ENCODE measurements around the gene HEBP2. TPM values are rescaled to one million over a fixed set of nuclear protein-coding genes. Genes with fewer than 3 reads are reported as not detected.
A peak's percentile ranks its signal among the peaks of the same experiment; 100 is the strongest.

HEBP2 gene
- total RNA-seq, 2 experiments from 2014 or later: 37.2 to 43.1 TPM

DNA sequence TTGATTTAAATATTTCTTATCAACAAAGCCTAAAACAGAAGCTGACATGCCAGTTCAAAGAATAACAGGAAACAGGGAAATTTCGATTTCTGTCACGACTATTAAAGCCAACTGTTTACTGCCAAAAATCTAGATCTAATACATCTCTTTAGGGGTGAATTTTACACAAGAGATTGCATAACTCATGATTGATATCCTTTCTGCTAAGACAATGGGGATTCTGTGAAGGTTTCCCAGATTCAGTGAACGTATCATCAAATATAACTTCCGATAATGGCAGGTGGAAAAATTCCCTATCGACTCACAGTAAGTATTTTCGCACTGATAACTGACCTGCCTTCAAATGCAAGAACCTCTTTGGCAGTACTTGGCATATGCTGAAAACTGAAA is 52.4 kb downstream of the HEBP2 start:
- Mint-ChIP-seq H3K4me3 (peak overlapping the region; percentile 16), H3K4me1 (peaks cover 20% of the 10 kb centered on the region), H3K36me3 (peaks cover 1% of the 10 kb centered on the region), H3K27me3 (no peaks in the 10 kb centered on the region), H3K9me3 (ENCODE audit: low read depth) (no peaks in the 10 kb centered on the region), H3K27ac (peak overlapping the region; percentile 76)
- ATAC-seq: no peak
- CTCF ChIA-PET: interaction anchor here (1.2 to 2.2 kb wide), 6 partner anchors 15 to 341 kb away, joined by 3 to 8 read pairs (median 5); partner anchors contain the start of gene HEBP2
- no peak for DNase-seq

DNA sequence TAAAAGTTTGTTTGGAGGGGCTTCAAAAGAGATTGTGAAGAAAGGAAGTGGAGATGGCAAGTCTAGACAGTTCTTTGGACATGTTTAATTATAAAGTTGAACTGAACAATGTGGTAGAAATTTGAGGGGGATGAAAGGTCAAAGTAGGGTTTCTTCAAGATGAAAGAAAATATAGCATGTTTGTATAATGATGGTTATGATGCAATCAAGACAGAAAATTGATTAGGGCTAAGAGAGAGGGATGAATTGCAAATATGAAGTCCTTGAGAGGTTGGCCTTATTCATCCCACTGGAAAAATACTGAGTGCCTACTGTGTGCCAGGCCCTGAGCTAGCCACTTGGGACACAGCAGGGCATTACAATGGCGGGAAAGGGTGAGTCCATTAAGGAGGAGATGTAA is 57.6 kb downstream of the HEBP2 start:
- peaks cover 4% of the 10 kb centered on the region for H3K4me1 Mint-ChIP-seq
- no peaks in the 10 kb centered on the region for H3K27me3 Mint-ChIP-seq
- CTCF ChIA-PET: no interaction called here
- H3K27ac Mint-ChIP-seq: no peak overlapping the region
- H3K36me3 Mint-ChIP-seq: peaks cover 1% of the 10 kb centered on the region
- no peaks in the 10 kb centered on the region for H3K9me3 Mint-ChIP-seq (ENCODE audit: low read depth)
- no peak for DNase-seq
- ATAC-seq: no peak
- no peak overlapping the region for H3K4me3 Mint-ChIP-seq

DNA sequence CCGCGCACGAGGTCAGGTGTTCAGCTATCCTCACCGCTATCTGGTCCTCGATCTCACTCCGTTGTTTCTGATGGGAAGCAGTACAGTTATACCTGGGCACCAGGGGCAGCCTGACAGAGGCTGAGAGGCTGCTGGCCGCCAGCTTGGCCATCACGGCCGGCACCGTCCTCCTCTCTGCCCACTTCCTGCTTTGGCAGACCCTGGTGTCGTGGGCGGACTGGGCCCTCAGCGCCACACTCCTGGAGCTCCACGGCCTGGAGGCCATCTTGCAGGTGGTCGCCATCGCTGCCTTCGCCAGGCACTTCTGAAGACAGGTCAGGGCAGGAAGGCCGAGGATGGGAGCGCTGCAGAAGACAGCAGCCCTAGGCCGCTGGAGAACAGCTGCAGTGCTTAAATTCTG is 60.1 kb downstream of the HEBP2 start:
- Mint-ChIP-seq H3K4me1 (peaks cover 4% of the 10 kb centered on the region), H3K27ac (no peak overlapping the region), H3K27me3 (no peaks in the 10 kb centered on the region), H3K9me3 (ENCODE audit: low read depth) (no peaks in the 10 kb centered on the region), H3K4me3 (no peak overlapping the region), H3K36me3 (peaks cover 1% of the 10 kb centered on the region)
- ATAC-seq (no peak), DNase-seq (no peak)
- CTCF ChIA-PET: no interaction called here

DNA sequence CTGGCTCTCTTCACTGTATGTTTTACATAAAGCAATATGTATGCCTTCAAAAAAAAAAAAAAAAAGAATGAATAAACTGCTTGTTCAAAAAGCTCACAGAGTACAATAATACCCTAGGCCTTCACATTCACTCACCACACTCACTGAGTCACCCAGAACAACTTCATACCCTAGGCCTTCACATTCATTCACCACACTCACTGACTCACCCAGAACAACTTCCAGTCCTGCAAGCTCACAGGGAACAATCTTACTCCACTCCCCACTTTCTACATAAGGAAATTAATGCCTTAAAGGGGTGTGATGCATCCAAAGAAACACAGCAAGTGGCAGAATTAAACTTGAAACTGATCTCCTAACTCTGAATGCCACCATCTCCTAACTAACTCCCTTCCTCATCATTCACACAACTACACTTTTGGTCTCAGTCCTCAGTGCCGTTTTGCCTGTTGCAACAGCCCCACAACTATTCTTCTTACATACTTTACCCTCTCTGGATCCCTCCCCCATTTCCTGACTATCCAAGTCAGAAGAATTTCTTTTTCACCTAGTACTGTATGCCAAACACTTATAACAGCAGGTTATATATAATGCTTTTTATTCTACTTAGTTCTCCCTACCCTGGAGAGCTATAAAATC is 61.1 kb downstream of the HEBP2 start:
- Mint-ChIP-seq H3K9me3 (ENCODE audit: low read depth) (no peaks in the 10 kb centered on the region), H3K4me1 (peaks cover 4% of the 10 kb centered on the region), H3K27me3 (no peaks in the 10 kb centered on the region), H3K27ac (no peak overlapping the region), H3K36me3 (peaks cover 1% of the 10 kb centered on the region), H3K4me3 (no peak overlapping the region)
- ATAC-seq (peak; percentile 42), DNase-seq (no peak)
- CTCF ChIA-PET: no interaction called here

DNA sequence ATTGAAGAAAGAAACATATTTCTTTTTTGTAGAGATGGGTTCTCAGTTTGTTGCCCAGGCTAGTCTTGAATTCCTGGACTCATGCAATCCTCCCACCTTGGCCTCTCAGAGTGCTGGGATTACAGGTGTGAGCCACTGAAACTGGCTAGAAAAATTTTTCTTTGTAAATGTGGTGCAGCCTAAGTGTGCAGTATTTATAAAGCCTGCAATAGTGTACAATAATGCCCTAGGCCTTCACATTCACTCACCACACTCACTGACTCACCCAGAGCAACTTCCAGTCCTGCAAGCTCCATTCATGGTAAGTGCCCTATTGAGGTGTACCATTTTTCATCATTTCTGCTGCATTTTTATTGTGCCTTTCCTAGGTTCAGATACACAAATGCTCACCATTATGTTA is 63.9 kb downstream of the HEBP2 start:
- CTCF ChIA-PET: interaction anchor here (0.6 kb wide), 1 partner anchor 22 kb away, joined by 3 read pairs; no protein-coding TSS in a partner anchor
- Mint-ChIP-seq H3K9me3 (ENCODE audit: low read depth) (no peaks in the 10 kb centered on the region), H3K4me3 (no peak overlapping the region), H3K27ac (no peak overlapping the region), H3K4me1 (peaks cover 4% of the 10 kb centered on the region), H3K36me3 (no peaks in the 10 kb centered on the region), H3K27me3 (peaks cover 3% of the 10 kb centered on the region)
- ATAC-seq: no peak
- DNase-seq: no peak

DNA sequence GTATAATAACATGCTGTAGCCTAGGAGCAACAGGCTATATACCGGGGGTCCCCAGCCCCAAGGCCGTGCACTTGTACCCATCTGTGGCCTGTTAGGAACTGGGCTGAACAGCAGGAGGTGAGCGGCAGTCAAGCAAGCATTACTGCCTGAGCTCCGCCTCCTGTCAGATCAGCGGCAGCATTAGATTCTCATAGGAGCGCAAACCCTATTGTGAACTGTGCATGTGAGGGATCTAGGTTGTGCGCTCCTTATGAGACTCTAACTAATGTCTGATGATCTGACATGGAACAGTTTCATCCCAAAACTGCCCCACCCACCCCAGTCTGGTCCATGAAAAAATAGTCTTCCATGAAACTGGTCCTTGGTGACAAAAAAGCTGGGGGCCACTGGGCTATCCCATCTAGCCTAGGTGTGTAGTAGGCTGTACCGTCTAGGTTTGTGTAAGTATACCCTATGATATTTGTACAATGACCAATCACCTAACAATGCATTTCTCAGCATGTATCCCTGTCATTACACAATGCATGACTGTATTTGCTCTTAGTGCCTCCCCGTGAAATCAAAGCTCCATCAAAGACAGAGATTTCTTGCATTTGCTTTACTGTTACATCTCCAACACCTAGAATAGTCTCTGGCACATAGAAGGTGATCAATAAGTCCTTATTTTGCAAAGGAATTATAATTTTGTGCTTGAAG is 64.4 kb downstream of the HEBP2 start:
- H3K27ac Mint-ChIP-seq: no peak overlapping the region
- CTCF ChIA-PET: interaction anchor here (0.6 kb wide), 1 partner anchor 22 kb away, joined by 3 read pairs; no protein-coding TSS in a partner anchor
- peaks cover 3% of the 10 kb centered on the region for H3K27me3 Mint-ChIP-seq
- H3K4me3 Mint-ChIP-seq: no peak overlapping the region
- no peak for DNase-seq
- no peak for ATAC-seq
- H3K9me3 Mint-ChIP-seq (ENCODE audit: low read depth): no peaks in the 10 kb centered on the region
- H3K4me1 Mint-ChIP-seq: peaks cover 4% of the 10 kb centered on the region
- H3K36me3 Mint-ChIP-seq: no peaks in the 10 kb centered on the region

Small RNA genes within 50 kb of the gene (microRNA-seq; reads per million reads assigned to microRNA genes)
- not detected for gene MIR3145

Other genes starting within 250 kb of the HEBP2 start
- gene ARFGEF3, start 242.3 kb upstream of the HEBP2 start, total RNA-seq: under 1 TPM; 0.07 to 0.15 TPM
- gene PBOV1, start 185.7 kb upstream of the HEBP2 start, total RNA-seq: not detected
- gene SMIM28, start 26.3 kb upstream of the HEBP2 start, total RNA-seq: not detected
- gene NHSL1, start 95.3 kb downstream of the HEBP2 start, total RNA-seq: under 1 TPM; 0.20 to 0.35 TPM

All from activated CD8-positive, alpha-beta memory T cell treated with anti-CD3 and anti-CD28 coated beads, Interleukin-2, amount 10 ng/mL, durations not matched to agents 7 days and 5 days (primary cell).